Liver (tissue), 9 donors: ENCODE results near the gene PDLIM7. TPM values are rescaled to one million over a fixed set of nuclear protein-coding genes. Genes with fewer than 3 reads are reported as not detected.

ENCODE experiments used
- DNase-seq: peaks from one replicate; pipeline ENCODE4 v3.0.0-alpha.2; 2017; ENCODE audit warnings: low spot score
- H3K27ac ChIP-seq, 2 donors: one replicate each; pipeline ENCODE4 v1.7.0; 2013; ENCODE audit warnings: inconsistent platforms in 2 of 2, low read length in 2 of 2, control low read depth in 1 of 2, low read depth in 1 of 2, mild to moderate bottlenecking in 1 of 2
- H3K27me3 ChIP-seq, 4 donors: one replicate each; pipeline versions ENCODE4 v1.6.1 to v1.7.0; 2013; ENCODE audit warnings: low read length in 3 of 4, inconsistent platforms in 1 of 4, mild to moderate bottlenecking in 1 of 4, moderate library complexity in 1 of 4; ENCODE audit not compliant: control insufficient read depth in 4 of 4, insufficient read depth in 4 of 4
- H3K36me3 ChIP-seq, 4 donors: one replicate each; pipeline versions ENCODE4 v1.6.1 to v1.7.0; 2013; ENCODE audit warnings: low read length in 3 of 4, mild to moderate bottlenecking in 3 of 4, low read depth in 1 of 4, moderate library complexity in 1 of 4; ENCODE audit not compliant: control insufficient read depth in 4 of 4, insufficient read depth in 3 of 4
- H3K4me1 ChIP-seq, 4 donors: one replicate each; pipeline versions ENCODE4 v1.6.1 to v1.7.0; 2013; ENCODE audit warnings: low read length in 3 of 4, mild to moderate bottlenecking in 3 of 4, moderate library complexity in 1 of 4; ENCODE audit not compliant: control insufficient read depth in 4 of 4, insufficient read depth in 4 of 4
- H3K4me3 ChIP-seq, 3 donors: one replicate each; pipeline versions ENCODE4 v1.6.1 to v1.7.0; 2013; ENCODE audit warnings: low read length in 3 of 3, control low read depth in 1 of 3, low read depth in 1 of 3, mild to moderate bottlenecking in 1 of 3
- H3K9ac ChIP-seq, 2 donors: one replicate each; pipeline ENCODE4 v1.7.0; 2013; ENCODE audit warnings: low read length in 2 of 2, mild to moderate bottlenecking in 2 of 2, moderate library complexity in 2 of 2, control low read depth in 1 of 2, low read depth in 1 of 2
- H3K9me3 ChIP-seq, 4 donors: one replicate each; pipeline versions ENCODE4 v1.6.1 to v1.7.0; 2013; ENCODE audit warnings: low read length in 3 of 4; ENCODE audit not compliant: control insufficient read depth in 4 of 4
- ATF3 ChIP-seq: IDR thresholded peaks from 2 replicates; pipeline ENCODE4 v1.6.1; 2016; ENCODE audit warnings: antibody characterized with exemption
- EGR1 ChIP-seq, 2 donors: IDR thresholded peaks; 2 replicates each; pipeline ENCODE4 v1.6.1; 2016 to 2018; ENCODE audit warnings: antibody characterized with exemption in 2 of 2, low read depth in 2 of 2
- FOXA1 ChIP-seq: IDR thresholded peaks from 2 replicates; pipeline ENCODE4 v1.6.1; 2016; ENCODE audit warnings: antibody characterized with exemption
- FOXA2 ChIP-seq: IDR thresholded peaks from 2 replicates; pipeline ENCODE4 v1.6.1; 2016; ENCODE audit warnings: antibody characterized with exemption
- GABPA ChIP-seq, 2 donors: IDR thresholded peaks in 1 of 2; conservative IDR thresholded peaks in 1 of 2; 2 replicates each; pipeline ENCODE4 v1.6.1; 2016; ENCODE audit warnings: antibody characterized with exemption in 2 of 2, mild to moderate bottlenecking in 1 of 2, moderate library complexity in 1 of 2
- HNF4A ChIP-seq, 2 donors: conservative IDR thresholded peaks; 2 replicates each; pipeline ENCODE4 v1.6.1; 2016; ENCODE audit warnings: antibody characterized with exemption in 2 of 2, mild to moderate bottlenecking in 2 of 2
- HNF4G ChIP-seq: IDR thresholded peaks from 2 replicates; pipeline ENCODE4 v1.6.1; 2016; ENCODE audit warnings: antibody characterized with exemption
- JUND ChIP-seq, 2 donors: IDR thresholded peaks; 2 replicates each; pipeline ENCODE4 v1.6.1; 2016; ENCODE audit warnings: antibody characterized with exemption in 2 of 2
- MAX ChIP-seq: IDR thresholded peaks from 2 replicates; pipeline ENCODE4 v1.6.1; 2016; ENCODE audit warnings: antibody characterized with exemption
- NR2F2 ChIP-seq: IDR thresholded peaks from 2 replicates; pipeline ENCODE4 v1.6.1; 2016; ENCODE audit warnings: antibody characterized with exemption
- RAD21 ChIP-seq, 2 donors: IDR thresholded peaks; 2 replicates each; pipeline ENCODE4 v1.6.1; 2016; ENCODE audit warnings: antibody characterized with exemption in 2 of 2, mild to moderate bottlenecking in 2 of 2
- REST ChIP-seq: IDR thresholded peaks from 2 replicates; pipeline ENCODE4 v1.6.1; 2016; ENCODE audit warnings: antibody characterized with exemption, mild to moderate bottlenecking
- RXRA ChIP-seq, 2 donors: IDR thresholded peaks; 2 replicates each; pipeline ENCODE4 v1.6.1; 2017 to 2018; ENCODE audit warnings: antibody characterized with exemption in 2 of 2, mild to moderate bottlenecking in 1 of 2
- SP1 ChIP-seq: IDR thresholded peaks from 2 replicates; pipeline ENCODE4 v1.6.1; 2018; ENCODE audit warnings: antibody characterized with exemption, mild to moderate bottlenecking
- YY1 ChIP-seq: IDR thresholded peaks from 2 replicates; pipeline ENCODE4 v1.6.1; 2016; ENCODE audit warnings: antibody characterized with exemption, mild to moderate bottlenecking
- ZBTB33 ChIP-seq: IDR thresholded peaks from 2 replicates; pipeline ENCODE4 v1.6.1; 2016; ENCODE audit warnings: antibody characterized with exemption
- WGBS: extraction: QIAGEN DNeasy Blood & Tissue Kit; methylation state at CpG from one replicate; pipeline ENCODE4 v1.1.7; 2013; 5-methylcytosine and 5-hydroxymethylcytosine counted together
- polyA plus RNA-seq, 2 donors: library from polyadenylated mRNA; stranded (reverse) in 1 of 2; unstranded in 1 of 2; fragments of 200-250 nt in 1 of 2; fragments of >200 nt in 1 of 2; fragmentation: Nextera tagmentation in 1 of 2; extraction: Ambion mirVana in 1 of 2; gene quantifications; one replicate each; pipeline versions ENCODE4 v1.2.1 to v1.2.3, GENCODE V29; 2013 to 2015
- total RNA-seq, 2 donors: library from RNA; depleted of rRNA; stranded (reverse); fragments of >200 nt; gene quantifications; one replicate each; pipeline ENCODE4 v1.2.3, GENCODE V29; 2014
- TF ChIP-seq, protein P1 (sequence below): fragments of 150-350 bp; IDR thresholded peaks from 2 replicates; pipeline ENCODE4 v1.5.1; 2017; ENCODE audit warnings: improper control_type of control experiment, low read depth, low read length; ENCODE audit not compliant: missing input control
- donor health status: healthy.
- donor health status: healthy.
- donor health status: healthy.
- donor health status: healthy.
- donor health status: healthy.

PDLIM7 gene
- total and polyA plus RNA-seq, 4 donors, result 5.5 to 36.0 (median 8.5) TPM

GRCh38 chr5:177542816-177543465 is 45.5 kb upstream of the PDLIM7 start:
- Histone ChIP-seq H3K27me3 (no peaks in the 10 kb centered on the region), H3K36me3 (peaks cover 7 to 8% (median 8%) of the 10 kb centered on the region in 4 donors), H3K27ac (no peak overlapping the region), H3K9ac (no peak overlapping the region), H3K4me3 (no peak overlapping the region), H3K9me3 (no peaks in the 10 kb centered on the region), H3K4me1 (peaks cover 9 to 22% (median 14%) of the 10 kb centered on the region in 4 donors)
- 96% methylated on average over 4 of the region's 4 CpGs for WGBS
- DNase-seq, result no peak
- TF ChIP-seq JUND (IDR thresholded peaks at IDR 0.05), result no peak
- TF ChIP-seq GABPA (IDR thresholded peaks at IDR 0.05 in 1 of 2, conservative IDR thresholded peaks at IDR 0.05 in 1 of 2), result no peak
- no peak for TF ChIP-seq SP1
- TF ChIP-seq ATF3, result no peak
- no peak for TF ChIP-seq FOXA2
- TF ChIP-seq EGR1 (IDR thresholded peaks at IDR 0.05; ENCODE audit: low read depth in 2 of 2), result no peak
- no peak for TF ChIP-seq REST
- no peak for TF ChIP-seq ZBTB33
- TF ChIP-seq HNF4A (conservative IDR thresholded peaks at IDR 0.05), result no peak
- TF ChIP-seq YY1, result no peak
- no peak for TF ChIP-seq RAD21 (IDR thresholded peaks at IDR 0.05)
- no peak for TF ChIP-seq FOXA1
- no peak for TF ChIP-seq NR2F2
- no peak for TF ChIP-seq HNF4G
- TF ChIP-seq RXRA (IDR thresholded peaks at IDR 0.05), result no peak
- TF ChIP-seq, protein P1, sequence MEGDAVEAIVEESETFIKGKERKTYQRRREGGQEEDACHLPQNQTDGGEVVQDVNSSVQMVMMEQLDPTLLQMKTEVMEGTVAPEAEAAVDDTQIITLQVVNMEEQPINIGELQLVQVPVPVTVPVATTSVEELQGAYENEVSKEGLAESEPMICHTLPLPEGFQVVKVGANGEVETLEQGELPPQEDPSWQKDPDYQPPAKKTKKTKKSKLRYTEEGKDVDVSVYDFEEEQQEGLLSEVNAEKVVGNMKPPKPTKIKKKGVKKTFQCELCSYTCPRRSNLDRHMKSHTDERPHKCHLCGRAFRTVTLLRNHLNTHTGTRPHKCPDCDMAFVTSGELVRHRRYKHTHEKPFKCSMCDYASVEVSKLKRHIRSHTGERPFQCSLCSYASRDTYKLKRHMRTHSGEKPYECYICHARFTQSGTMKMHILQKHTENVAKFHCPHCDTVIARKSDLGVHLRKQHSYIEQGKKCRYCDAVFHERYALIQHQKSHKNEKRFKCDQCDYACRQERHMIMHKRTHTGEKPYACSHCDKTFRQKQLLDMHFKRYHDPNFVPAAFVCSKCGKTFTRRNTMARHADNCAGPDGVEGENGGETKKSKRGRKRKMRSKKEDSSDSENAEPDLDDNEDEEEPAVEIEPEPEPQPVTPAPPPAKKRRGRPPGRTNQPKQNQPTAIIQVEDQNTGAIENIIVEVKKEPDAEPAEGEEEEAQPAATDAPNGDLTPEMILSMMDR, result no peak
- no peak for TF ChIP-seq MAX
